Type B pancreatic cell (in vitro differentiated cells): Measurements from ENCODE around the gene MSH3. TPM values are rescaled to one million over a fixed set of nuclear protein-coding genes. Genes with fewer than 3 reads are reported as not detected.
"Not testable (repeated sequence)": the region's sequence is repeated elsewhere in the genome, so short reads cannot be mapped to it uniquely, and the experiment has no call there.

ENCODE experiments used
- DNase-seq: peaks from one replicate; pipeline ENCODE4 v3.0.0; 2021; ENCODE audit warnings: mixed read lengths; ENCODE audit not compliant: unreplicated experiment; ENCODE audit errors: extremely low spot score
- H3K27ac Mint-ChIP-seq: 2 replicates; pipeline ENCODE4 v1.8.0; 2021; ENCODE audit warnings: mild to moderate bottlenecking, mixed read lengths
- H3K27me3 Mint-ChIP-seq: 2 replicates; pipeline ENCODE4 v1.8.0; 2021; ENCODE audit warnings: mixed read lengths
- H3K36me3 Mint-ChIP-seq: 2 replicates; pipeline ENCODE4 v1.8.0; 2021; ENCODE audit warnings: mixed read lengths
- H3K4me1 Mint-ChIP-seq: one replicate; pipeline ENCODE4 v1.8.0; 2021; ENCODE audit warnings: mixed read lengths; ENCODE audit not compliant: unreplicated experiment
- H3K4me3 Mint-ChIP-seq: 2 replicates; pipeline ENCODE4 v1.8.0; 2021; ENCODE audit warnings: mild to moderate bottlenecking, mixed read lengths
- H3K9me3 Mint-ChIP-seq: 2 replicates; pipeline ENCODE4 v1.8.0; 2021; ENCODE audit warnings: mixed read lengths
- total RNA-seq: library from RNA; stranded (reverse); gene quantifications from 2 replicates; pipeline ENCODE4 v1.2.1, GENCODE V29; 2021; ENCODE audit warnings: low replicate concordance
- TF ChIP-seq, protein P1 (sequence below): fragments of 200-600 bp; sonication (generic); conservative IDR thresholded peaks from 2 replicates; pipeline ENCODE4 v1.5.0; 2021; ENCODE audit warnings: antibody characterized with exemption, mild to moderate bottlenecking

MSH3 gene
- total RNA-seq, 1 donor from 2014 or later: 13.9 TPM

DNA sequence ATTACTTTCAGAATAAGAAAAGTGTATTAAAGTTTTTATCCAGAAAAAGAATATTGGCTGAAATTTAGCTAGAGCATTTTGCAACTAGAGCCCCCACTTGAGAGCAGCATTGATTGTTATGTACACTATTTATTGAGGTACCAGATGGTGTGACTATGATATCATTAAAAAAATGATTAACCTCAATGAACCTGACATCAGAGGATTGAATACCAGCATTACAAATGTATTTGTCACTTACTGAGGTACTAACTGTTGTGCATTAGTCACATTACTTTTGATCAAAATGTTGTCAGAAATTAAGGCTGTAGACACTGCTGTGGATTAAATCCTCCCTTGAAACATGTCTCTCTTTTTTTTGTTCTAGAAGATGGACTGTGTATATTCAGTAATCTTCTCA lies 128.2 kb downstream of the MSH3 start:
- TF ChIP-seq, protein P1, sequence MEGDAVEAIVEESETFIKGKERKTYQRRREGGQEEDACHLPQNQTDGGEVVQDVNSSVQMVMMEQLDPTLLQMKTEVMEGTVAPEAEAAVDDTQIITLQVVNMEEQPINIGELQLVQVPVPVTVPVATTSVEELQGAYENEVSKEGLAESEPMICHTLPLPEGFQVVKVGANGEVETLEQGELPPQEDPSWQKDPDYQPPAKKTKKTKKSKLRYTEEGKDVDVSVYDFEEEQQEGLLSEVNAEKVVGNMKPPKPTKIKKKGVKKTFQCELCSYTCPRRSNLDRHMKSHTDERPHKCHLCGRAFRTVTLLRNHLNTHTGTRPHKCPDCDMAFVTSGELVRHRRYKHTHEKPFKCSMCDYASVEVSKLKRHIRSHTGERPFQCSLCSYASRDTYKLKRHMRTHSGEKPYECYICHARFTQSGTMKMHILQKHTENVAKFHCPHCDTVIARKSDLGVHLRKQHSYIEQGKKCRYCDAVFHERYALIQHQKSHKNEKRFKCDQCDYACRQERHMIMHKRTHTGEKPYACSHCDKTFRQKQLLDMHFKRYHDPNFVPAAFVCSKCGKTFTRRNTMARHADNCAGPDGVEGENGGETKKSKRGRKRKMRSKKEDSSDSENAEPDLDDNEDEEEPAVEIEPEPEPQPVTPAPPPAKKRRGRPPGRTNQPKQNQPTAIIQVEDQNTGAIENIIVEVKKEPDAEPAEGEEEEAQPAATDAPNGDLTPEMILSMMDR: no peak
- Mint-ChIP-seq H3K4me3 (no peak overlapping the region), H3K4me1 (no peaks in the 10 kb centered on the region), H3K27me3 (no peaks in the 10 kb centered on the region), H3K27ac (no peak overlapping the region), H3K36me3 (no peaks in the 10 kb centered on the region), H3K9me3 (no peaks in the 10 kb centered on the region)
- no peak for DNase-seq

- H3K27me3 Mint-ChIP-seq, H3K9me3 Mint-ChIP-seq, H3K4me1 Mint-ChIP-seq, DNase-seq, H3K4me3 Mint-ChIP-seq, H3K36me3 Mint-ChIP-seq, H3K27ac Mint-ChIP-seq: not testable (repeated sequence)
Observed at GRCh38 chr5:80783751-80784150, 129.3 kb downstream of the MSH3 start.

- Mint-ChIP-seq H3K36me3 (no peaks in the 10 kb centered on the region), H3K27me3 (no peaks in the 10 kb centered on the region), H3K4me1 (no peaks in the 10 kb centered on the region), H3K27ac (no peak overlapping the region), H3K4me3 (no peak overlapping the region), H3K9me3 (no peaks in the 10 kb centered on the region)
- no peak for DNase-seq
- TF ChIP-seq, protein P1: no peak
Observed at GRCh38 chr5:80784451-80784850, 130.0 kb downstream of the MSH3 start.

GRCh38 chr5:80789319-80790016 lies 135.0 kb downstream of the MSH3 start:
- H3K36me3 Mint-ChIP-seq, H3K27me3 Mint-ChIP-seq, DNase-seq, H3K27ac Mint-ChIP-seq, H3K4me3 Mint-ChIP-seq, H3K9me3 Mint-ChIP-seq, H3K4me1 Mint-ChIP-seq: not testable (repeated sequence)

DNA sequence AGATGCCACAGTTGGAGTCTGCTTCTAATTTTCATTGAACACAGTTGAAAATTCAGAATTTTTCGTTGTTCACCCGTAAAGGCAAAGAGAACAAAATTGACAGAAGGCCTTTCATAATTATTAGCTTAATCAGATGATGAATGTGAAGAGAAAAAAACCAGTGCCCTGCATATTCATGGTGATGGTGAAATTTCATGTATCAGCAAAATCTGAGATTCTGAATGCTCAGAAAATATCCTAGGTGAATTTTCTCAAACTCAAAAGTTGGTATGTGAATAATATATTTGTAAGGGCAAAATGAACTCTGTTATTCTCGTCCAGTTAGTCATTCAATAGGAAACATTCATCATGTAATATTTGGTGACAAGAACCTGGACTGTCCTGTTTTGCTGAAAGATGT lies 136.2 kb downstream of the MSH3 start:
- TF ChIP-seq, protein P1: no peak
- H3K9me3 Mint-ChIP-seq: no peaks in the 10 kb centered on the region

GRCh38 chr5:80793354-80793753 lies 138.9 kb downstream of the MSH3 start:
- H3K9me3 Mint-ChIP-seq: no peaks in the 10 kb centered on the region
- peaks cover 7% of the 10 kb centered on the region for H3K36me3 Mint-ChIP-seq
- no peak overlapping the region for H3K27ac Mint-ChIP-seq
- H3K27me3 Mint-ChIP-seq: no peaks in the 10 kb centered on the region
- H3K4me3 Mint-ChIP-seq: no peak overlapping the region
- TF ChIP-seq, protein P1: no peak
- H3K4me1 Mint-ChIP-seq: no peaks in the 10 kb centered on the region
- DNase-seq: no peak

More for the DNA sequence above, 136.2 kb downstream of the MSH3 start:
- Mint-ChIP-seq H3K27me3 (no peaks in the 10 kb centered on the region), H3K4me1 (no peaks in the 10 kb centered on the region), H3K36me3 (no peaks in the 10 kb centered on the region), H3K4me3 (no peak overlapping the region), H3K27ac (no peak overlapping the region)
- DNase-seq: no peak

DNA sequence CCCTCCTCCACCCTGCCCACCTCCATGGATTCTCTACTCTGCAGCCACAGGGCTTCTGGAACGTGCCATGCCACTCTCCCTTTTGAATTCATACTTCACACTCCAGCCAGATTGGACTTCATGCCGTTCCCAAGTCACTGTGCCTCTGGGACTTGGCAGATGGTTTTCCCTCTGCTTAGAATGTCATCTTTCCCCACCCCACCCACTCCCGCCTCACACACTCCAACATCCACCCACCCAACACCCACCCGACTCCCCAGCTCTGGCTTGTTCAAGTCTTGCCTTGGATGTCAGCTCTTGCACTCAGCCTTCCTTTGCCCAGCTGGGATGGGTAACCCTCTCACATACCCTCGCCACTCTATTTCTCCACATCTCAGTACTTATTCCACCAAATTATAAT lies 142.4 kb downstream of the MSH3 start:
- TF ChIP-seq, protein P1: no peak
- Mint-ChIP-seq H3K4me1 (no peaks in the 10 kb centered on the region), H3K4me3 (no peak overlapping the region), H3K9me3 (no peaks in the 10 kb centered on the region), H3K36me3 (peaks cover 11% of the 10 kb centered on the region), H3K27me3 (no peaks in the 10 kb centered on the region), H3K27ac (no peak overlapping the region)
- no peak for DNase-seq
